HG03135 (cell line): ENCODE results near the gene FAM227B.
"Not testable (repeated sequence)": the region's sequence is repeated elsewhere in the genome, so short reads cannot be mapped to it uniquely, and the experiment has no call there.

Experiments
- ATAC-seq: cut with Tn5 transposase; IDR thresholded peaks from one replicate; pipeline ENCODE4 v1.9.1; 2021; ENCODE audit warnings: mild to moderate bottlenecking, moderate library complexity; ENCODE audit not compliant: unreplicated experiment

The FAM227B gene, protein sequence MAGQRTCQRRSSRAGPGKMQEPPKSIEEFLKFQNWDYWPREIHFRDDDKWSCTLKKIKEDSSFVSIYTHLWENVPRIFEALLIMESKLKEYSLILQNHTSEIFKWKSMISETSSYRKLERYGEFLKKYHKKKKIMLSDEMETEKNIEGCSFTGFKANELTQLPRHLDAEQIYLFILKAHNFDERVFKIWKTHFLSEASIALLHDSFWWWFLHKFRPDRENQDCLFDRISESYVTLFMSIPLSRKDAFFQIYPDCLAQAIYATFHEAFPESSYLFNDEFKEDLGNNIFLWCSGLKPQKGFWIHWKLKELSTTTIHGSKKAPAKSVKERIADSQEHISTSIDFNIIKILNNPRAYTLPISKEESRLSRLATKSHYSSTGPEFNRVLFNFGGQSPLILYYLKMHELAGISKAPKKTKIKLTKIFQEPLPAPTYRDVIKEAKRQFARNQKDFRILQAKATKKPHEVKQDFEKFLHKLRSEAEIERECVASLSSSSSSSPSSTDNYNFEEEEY

DNA sequence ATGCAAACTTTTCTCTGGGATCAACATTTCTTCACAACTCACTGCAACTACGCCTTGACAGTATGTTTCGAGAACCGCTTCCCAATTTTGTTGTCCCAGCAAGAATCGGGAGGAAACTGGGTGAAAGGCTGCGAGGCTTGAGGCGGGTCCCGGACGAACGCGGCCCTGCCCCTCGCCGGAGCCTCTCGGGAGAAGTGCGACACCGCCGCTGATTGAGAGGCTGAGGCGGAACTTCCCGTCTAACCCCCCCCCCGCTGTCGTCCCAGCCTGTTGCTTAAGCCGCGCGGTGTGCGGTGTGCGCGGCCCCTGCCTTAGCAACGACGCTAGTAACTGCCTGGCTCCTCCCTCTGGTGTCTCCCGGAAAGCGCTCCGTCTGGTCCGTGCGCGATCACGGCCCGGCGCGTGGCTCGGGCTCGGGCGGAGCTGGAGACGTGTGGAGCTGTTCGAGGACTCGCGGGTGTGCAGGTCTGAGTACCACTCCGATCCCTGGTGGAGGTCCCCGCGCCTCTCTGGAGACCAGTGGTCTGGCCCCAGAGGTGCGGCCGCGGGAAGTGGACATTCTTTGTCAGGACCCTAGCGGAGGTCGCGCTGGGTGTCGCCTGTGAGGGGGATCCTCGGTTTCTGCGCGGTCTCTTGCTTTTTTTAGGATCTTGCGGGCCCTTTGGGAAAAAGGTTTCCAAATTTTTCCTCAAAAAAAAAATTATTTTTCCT is at the start of gene FAM227B, which contains the start of gene DTWD1:
Gene FAM227B, minus strand, starts transcription at position 161 of the 711 bp plus-strand sequence. CDS start 5,647 bp downstream, outside the sequence.
Gene DTWD1, plus strand, starts transcription at position 391 of the 711 bp plus-strand sequence. CDS start 4,120 bp downstream, outside the sequence.
- peak; percentile 98 for ATAC-seq

DNA sequence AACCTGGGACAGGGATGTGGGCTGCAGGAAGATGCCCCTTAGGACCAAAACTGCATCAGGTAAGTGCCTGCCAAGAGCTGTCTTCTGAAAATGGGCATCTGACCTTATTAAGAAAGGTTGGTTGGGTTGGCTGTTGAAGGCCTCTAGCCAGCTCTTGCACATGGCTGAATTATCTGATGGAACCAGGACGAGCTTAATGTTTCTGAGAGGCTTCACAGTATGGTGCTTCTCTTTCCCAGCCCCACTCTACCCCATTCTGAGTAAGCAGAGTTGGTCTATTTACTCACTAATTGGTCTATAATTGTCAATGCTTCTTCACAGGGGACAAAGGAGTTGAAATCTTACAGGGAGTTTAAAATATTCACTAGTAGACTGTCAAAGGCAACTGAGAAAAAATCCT is 48.7 kb upstream of the FAM227B start:
- no peak for ATAC-seq

DNA sequence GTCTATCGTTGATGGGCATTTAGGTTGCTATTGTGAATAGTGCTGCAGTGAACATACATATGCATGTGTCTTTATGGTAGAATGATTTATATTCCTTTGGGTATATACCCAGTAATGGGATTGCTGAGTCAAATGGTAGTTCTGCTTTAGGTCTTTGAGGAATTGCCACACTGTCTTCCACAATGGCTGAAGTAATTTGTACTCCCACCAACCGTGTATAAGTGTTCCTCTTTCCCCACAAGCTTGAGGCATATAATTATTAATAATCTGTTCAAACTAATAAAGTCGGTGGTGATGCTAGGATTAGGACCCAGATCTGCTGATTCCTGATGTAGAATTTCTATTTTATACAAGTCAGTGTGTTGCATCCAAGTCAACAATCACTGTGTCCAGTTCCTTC is 45.9 kb upstream of the FAM227B start:
- not testable (repeated sequence) for ATAC-seq

DNA sequence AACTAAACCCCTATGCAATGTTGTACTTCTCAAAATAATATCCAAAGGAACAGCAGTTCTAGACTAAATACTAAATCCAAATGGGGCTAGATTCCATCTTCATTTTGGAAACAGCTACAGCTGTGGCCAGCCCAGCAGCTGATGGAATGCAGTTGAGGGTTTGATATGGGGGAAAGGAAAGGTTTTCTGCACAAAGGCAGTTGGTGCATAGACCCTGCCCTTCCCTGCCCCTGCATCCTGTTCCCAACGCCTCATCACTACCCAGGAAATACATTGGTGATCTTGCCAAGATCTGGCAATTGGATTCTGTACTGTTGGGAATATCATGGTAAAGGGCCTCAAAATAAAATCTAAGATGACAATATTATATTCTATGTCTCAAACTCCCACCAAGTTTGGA is 44.1 kb upstream of the FAM227B start:
- no peak for ATAC-seq

DNA sequence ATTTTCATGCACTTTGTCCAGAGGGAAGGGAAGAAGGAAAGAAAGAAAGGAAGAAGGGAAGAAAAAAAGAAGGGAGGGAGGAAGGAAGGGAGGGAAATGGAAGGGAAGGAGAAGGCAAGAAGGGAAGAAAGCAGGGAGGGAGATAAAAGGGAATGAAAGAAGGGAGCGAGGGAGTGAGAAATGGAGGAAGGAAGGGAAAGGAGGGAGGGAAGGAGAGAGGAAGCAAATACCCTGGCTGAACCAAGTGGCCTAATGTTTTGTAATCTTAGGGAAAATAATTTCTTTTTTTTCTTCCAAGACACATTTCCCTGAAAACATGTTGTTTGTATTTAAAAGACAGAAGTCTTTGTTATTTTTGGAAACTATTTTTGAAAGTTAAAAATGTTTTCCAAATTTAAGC is 36.1 kb upstream of the FAM227B start:
- no peak for ATAC-seq

DNA sequence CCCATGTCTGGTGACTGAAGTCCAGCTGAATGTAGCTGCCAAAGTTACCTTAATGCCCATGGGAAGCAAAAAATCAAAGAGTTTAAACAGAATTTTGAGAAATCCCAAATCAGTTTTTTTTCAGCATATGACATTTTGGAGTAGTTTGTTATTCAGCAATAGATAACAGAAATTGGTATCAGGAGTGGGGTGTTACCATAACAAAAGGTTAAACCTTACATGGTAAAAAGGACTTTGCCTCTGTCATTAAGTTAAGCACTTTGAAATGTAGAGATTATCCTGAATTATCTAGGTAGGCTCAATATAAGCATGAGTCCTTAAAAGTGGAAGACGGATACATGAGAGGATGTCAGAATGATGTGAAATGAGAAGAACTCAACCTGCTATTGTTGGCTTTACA is 32.3 kb upstream of the FAM227B start:
- ATAC-seq, result no peak

DNA sequence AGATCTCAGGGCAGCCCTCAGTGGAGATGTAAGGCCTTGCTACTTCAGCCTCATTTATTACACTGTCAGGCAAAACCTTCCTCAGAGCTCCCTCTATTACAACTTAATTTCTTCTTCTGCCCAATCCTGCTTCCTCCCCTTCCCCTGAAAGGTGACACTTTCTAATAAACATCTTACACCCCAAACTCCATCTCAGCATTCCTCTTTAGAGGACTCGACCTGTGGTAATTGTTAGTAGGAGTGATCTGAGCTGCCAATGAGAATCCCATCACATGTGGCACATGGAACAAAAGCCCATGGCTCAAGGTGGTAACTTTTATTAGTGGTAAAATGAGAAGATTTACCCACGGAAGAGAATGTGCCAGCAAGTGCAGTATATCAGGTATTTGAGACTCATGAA is 30.1 kb upstream of the FAM227B start:
- ATAC-seq, result no peak

DNA sequence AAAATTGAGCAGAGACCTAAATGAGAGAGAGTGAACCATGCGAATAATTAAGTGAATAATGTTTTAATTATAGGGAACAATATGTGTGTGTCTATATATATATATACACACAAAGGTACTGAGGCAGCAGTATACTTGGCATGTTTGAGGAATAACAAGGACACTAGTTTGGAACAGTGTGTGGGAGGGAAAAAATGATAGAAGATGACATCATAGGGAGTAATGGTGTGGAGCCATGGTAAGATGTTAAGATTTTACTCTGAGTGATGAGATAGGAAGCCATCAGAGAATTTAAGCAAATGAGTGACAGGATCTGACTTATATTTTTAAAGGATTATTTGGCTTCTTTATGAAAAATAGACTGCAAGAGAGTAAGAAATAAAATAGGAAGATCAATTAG is 29.4 kb upstream of the FAM227B start:
- ATAC-seq, result no peak

DNA sequence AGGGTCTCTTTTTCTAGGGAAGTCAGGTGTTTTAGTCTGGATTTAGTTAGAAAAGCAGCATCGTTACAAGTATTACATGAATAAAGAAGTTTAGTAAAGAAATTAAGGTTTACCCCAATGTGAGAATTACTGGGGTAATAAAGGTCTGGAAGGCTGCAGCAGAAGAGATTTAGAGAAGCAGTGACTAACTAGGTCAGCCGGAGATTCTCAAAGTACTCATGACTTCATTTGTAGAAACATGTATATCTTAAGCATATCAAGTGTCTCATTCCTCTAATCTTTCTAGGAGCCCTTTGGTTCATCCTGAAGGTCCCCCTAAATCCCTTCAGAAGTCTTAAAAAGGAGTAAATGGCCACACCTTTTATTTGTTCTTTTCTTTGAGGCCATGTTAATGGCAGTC is 26.3 kb upstream of the FAM227B start:
- no peak for ATAC-seq

DNA sequence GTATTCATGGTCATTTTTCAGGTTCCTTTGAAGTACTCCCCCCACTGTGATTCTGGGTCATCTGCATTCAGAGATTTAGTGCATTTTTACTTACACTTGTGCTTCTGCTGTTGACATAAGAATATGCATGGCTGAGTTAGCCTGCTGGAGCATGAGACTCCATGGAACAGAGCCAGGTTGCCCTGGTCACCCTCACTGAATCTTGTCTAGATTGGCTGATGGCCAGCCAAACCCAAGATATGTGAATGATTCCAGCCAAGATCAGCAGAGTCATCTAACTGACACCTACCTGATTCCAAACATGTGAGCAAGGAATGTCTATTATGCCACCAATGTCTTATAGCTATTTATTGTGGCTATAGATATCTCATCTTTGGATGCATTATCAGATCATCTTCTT is 25.3 kb upstream of the FAM227B start:
- ATAC-seq, result no peak

DNA sequence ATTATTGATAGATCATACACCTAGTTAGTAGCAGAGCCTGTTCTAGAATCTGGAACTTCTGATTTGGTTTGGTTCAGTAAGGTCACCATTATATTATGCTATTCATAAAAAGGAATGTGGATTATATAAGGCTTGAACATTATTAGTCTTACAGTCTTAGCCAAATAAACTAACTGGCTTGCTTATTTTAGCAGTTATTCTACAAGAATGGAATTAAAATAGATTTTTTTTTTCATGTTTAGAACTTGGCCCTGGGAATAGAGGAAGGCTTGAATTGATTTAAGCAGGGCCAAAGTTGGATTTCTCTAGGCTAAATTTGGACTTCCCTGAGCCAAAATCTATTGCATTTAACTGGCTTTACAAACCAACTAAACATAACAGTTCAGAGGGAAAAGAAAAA is 24.7 kb upstream of the FAM227B start:
- no peak for ATAC-seq

DNA sequence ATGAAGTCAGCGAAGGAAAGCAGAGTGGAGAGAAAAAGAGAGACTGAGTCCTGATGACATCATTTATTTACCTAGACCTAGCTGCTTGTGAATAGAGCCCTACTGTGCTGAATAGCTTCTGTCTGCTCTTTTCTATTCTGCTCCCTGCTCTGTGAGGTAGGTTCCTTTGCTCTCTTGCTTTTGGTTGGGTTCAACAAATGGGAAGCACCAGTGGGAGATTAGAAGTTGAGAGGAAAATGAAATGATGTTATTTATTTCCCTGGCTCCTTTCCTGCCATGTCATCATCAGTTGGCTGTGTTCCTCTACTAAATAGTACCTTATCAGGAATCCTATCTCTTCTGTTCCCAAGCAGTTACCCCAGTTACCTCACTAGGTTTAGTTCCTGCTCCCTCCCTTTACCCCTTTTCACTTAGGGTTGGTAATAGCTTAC is 23.8 kb upstream of the FAM227B start:
- no peak for ATAC-seq

DNA sequence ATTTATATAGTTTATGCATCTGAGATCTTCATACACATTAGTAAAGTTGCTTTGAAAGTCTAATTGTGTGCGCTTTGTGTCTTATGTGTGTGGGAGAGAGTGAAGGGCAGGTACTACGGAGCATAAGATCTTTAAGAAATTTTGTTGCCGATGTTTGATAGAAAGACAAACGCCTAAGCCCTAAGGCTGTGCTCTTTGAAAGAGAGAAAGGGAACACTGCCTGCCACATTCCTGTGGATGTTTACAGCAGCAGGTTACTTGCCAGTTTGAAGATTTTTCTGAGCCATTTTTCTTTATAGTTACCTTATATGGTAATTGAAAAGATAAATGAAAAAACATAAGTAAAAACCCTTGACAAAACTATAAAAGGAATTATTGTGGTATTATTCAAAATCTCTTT is 17.2 kb upstream of the FAM227B start:
- no peak for ATAC-seq

DNA sequence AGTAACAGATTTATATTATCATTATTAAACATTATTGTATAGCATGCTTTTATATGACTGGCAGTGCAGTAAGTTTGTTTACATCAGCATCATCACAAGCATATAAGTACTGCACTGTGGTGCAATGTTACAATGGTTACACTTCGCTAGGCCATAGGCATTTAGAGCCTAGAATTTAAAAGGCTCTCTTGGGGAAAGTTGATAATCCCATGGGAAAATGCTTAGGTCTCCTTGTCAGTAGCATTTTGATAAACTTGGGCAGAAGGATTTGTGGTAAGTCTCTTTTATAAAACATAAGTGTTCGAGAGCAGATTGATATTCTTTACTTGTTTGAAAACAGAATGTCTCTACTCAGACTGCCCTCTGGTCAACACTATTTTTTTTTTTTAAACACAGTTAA is 7.8 kb upstream of the FAM227B start:
- no peak for ATAC-seq

DNA sequence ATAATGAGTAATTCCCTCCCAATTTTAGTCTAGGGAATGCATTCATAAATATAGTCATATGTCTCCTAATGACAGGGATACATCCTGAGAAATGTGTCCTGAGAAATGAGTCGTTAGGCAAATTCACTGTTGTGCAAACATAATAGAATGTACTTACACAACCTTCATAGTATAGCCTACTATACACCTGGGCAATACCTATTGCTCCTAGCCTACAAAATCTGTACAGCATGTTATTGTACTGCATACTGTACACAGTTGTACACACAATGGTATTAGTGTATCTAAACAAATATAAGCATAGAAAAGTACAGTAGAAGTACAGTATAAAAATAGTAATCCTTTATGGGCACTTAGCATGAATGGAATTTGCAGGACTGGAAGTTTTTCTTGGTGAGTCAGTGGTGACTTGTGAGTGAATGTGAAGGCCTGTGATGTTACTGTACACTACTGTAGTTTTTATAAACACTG is 6.8 kb upstream of the FAM227B start:
- no peak for ATAC-seq

DNA sequence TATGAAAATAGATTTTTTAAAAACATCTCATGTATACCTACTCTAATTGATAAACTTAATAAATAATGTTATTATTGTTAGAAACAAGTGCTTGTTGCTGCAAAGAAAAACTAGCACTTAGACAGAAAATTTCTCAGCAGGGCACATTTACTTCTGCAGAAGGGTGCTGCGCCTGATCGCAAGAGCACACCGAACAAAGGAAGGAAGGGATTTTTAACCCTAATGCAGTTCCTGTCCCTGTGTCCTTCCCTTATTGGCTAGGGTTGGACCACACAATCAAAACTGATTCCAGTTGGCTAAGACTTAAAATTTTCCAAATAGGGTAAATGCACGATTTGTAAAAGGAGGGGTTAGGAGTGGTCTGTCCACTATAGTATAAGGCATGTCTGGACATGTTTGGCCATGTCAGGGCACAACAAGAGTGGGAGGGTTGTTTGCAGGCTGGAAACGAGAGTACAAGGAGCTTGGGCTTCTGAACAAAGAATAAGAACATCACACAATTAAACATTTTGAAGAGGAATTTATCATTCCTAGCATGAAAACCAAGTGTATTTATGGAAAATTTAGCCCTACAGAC is 4.9 kb upstream of the FAM227B start:
- no peak for ATAC-seq

DNA sequence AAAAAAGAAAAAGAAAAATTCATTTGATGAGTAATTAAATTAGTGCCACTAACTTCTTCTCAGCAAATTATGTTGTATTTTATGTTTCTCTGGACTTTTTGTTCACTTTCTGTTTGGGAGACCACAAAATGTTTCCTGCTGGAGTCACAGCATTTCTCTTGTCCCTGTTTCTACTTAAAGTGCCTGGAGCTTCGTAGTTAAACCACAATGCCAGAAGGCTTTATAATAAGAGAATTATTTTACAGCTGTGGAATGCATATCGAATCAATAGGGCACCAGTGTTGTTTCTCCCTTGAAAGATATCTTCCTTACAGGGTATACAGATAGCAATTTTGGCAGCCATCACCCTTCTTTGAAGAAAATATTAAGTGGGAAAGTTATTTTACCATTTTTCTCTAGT is 3.4 kb upstream of the FAM227B start:
- ATAC-seq, result no peak

DNA sequence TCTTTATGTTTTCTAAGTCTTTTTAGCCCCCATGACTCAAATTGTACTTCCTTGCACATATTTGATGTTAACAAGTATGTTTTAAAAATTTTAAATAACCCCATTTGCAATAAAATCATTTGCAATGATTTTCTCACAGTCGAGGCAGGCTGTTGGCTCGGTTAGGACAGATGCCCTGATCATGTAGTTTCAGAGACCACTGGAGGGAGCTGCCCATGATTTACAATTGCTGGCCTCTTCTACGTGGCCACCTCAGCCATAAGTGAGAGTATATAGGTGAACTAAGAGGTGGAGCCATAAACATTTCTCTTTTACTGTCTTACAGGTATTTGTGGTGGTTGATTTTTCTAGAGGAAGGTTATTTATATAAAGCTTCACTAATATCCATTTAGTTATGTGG is 1.9 kb upstream of the FAM227B start:
- no peak for ATAC-seq

DNA sequence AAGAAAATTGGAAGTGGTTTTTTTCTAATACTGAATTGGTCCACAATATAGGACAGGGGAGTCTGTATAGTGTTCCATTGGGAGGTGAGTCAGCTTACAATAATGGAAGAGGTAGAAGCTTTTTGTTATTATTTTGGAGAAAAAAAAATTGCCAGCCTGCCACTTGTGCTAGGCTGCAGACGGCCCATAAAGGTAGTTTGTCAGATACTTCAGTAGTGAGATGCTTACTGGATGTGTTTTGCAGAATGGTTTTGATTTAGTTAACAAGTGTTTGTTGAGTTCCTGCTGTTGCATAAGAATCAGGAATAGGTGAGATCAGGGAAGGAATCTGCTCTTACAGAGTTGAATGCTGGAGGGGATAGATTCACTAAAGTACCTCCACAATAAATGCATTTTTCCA is 1.3 kb upstream of the FAM227B start:
- no peak for ATAC-seq

DNA sequence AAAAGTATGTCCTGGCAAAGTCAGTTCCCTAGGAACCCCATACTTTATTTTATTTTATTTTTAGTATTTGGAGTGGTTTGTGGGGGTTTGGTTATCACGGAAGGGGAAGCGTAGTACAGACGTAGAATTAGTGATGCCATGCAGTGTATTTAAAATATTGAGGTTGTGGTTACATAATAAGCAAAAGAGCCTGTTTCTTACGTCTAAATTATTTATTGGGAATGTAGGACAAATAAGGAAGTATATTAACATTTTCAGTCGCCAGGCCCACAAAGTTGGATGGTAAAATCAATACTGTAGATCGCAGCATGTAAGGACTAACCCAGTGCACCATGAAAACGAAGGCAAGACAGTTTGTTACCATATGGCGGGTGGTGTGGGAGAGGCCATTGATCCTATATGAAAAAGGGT is 788 bp upstream of the FAM227B start:
- ATAC-seq, result no peak

DNA sequence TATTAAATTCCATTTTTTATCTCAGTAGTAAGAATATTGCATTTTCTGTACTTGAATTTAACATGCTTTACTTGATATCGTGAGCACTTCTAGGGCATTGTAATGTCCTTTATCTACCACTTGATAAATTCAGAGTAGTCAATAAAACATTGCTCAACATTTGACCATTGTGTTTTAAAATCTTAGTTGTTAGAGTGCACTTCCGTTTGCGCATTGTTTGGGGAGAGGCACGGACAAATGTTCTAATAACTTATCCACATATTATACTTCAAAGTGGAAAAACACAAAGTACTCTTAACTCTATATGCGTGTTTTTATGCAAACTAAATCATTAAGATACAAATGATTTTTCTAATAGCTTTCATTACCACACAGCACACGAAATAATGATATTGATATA is 419 bp downstream of the FAM227B start:
- no peak for ATAC-seq

DNA sequence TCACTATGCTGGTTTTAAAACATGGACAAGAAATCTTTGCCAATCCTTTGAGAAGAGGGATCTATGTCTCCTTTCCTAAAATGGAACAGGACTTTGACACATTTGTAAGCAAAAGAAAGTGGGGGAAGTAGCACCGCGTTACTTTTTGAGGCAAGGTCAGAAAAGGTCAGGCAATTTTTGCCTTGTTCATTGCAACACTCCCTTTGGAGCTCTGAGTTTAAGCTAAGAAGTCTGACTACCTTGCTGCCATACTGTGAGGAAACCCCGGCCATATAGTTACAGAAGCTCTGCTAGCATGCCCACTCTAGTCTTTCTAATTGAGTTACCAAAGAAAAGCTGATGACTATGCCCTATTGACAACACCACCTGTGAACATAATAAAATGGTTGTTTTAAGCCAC is 1.4 kb downstream of the FAM227B start:
- no peak for ATAC-seq
